HepG2 (cell line): ENCODE data around the gene FAM174C. TPM values are rescaled to one million over a fixed set of nuclear protein-coding genes. Genes with fewer than 3 reads are reported as not detected.

ENCODE experiments used
- AGO2 ChIP-seq: fragments of 200-400 bp; formaldehyde crosslinking; optimal IDR thresholded peaks from 2 replicates; pipeline ENCODE3; 2017; ENCODE audit warnings: mild to moderate bottlenecking, low read depth, low read length, moderate library complexity
- CBX1 ChIP-seq: IDR thresholded peaks from one replicate; pipeline ENCODE4 v1.6.1; 2016; ENCODE audit warnings: antibody characterized with exemption, low read depth
- DNMT3B ChIP-seq: conservative IDR thresholded peaks from 2 replicates; pipeline ENCODE4 v1.6.1; 2016; ENCODE audit warnings: missing biosample characterization, control low read depth
- FOXO1 ChIP-seq: sonication (generic); formaldehyde crosslinking; IDR thresholded peaks from 2 replicates; pipeline ENCODE4 v1.4.0; 2020; ENCODE audit warnings: missing genetic modification reagents
- GPN1 ChIP-seq: sonication (generic); formaldehyde crosslinking; IDR thresholded peaks from 2 replicates; pipeline ENCODE4 v1.5.1; 2020; ENCODE audit warnings: missing genetic modification reagents, borderline replicate concordance
- HNF4A ChIP-seq: sonication (generic); formaldehyde crosslinking; IDR thresholded peaks from 2 replicates; pipeline ENCODE4 v1.4.0; 2020; ENCODE audit warnings: missing genetic modification reagents
- MED1 ChIP-seq: sonication (generic); formaldehyde crosslinking; IDR thresholded peaks from 2 replicates; pipeline ENCODE4 v1.4.0; 2020; ENCODE audit warnings: missing genetic modification reagents
- NFYB ChIP-seq: sonication (generic); formaldehyde crosslinking; IDR thresholded peaks from 2 replicates; pipeline ENCODE4 v1.4.0; 2020; ENCODE audit warnings: missing genetic modification reagents
- NR2F2 ChIP-seq: IDR thresholded peaks from 2 replicates; pipeline ENCODE4 v1.6.1; 2012; ENCODE audit warnings: low read depth, inconsistent platforms, borderline replicate concordance
- NR2F6 ChIP-seq, 2 experiments: IDR thresholded peaks; 2 replicates each; pipeline ENCODE4 v1.6.1; 2016; ENCODE audit warnings: antibody characterized with exemption in 1 of 2, mild to moderate bottlenecking in 1 of 2
- POGZ ChIP-seq: sonication (generic); formaldehyde crosslinking; IDR thresholded peaks from 2 replicates; pipeline ENCODE4 v1.4.0; 2020; ENCODE audit warnings: mild to moderate bottlenecking, missing genetic modification reagents
- POLR2AphosphoS5 ChIP-seq: IDR thresholded peaks from 2 replicates; pipeline ENCODE4 v1.6.1; 2012; ENCODE audit warnings: low read depth, low read length
- SRY ChIP-seq: sonication (generic); formaldehyde crosslinking; IDR thresholded peaks from 2 replicates; pipeline ENCODE4 v1.8.0; 2022; ENCODE audit warnings: mild to moderate bottlenecking, missing genetic modification reagents
- XBP1 ChIP-seq: sonication (generic); formaldehyde crosslinking; IDR thresholded peaks from 2 replicates; pipeline ENCODE4 v1.5.0; 2020; ENCODE audit warnings: missing genetic modification reagents
- ZBTB3 ChIP-seq: sonication (generic); formaldehyde crosslinking; IDR thresholded peaks from 2 replicates; pipeline ENCODE4 v1.4.0; 2020; ENCODE audit warnings: low read depth, mild to moderate bottlenecking, moderate library complexity, missing genetic modification reagents, borderline replicate concordance
- ZFP36L2 ChIP-seq: sonication (generic); formaldehyde crosslinking; IDR thresholded peaks from 2 replicates; pipeline ENCODE4 v1.4.0; 2020; ENCODE audit warnings: missing genetic modification reagents
- ZNF20 ChIP-seq: sonication (generic); formaldehyde crosslinking; IDR thresholded peaks from 2 replicates; pipeline ENCODE4 v1.4.0; 2020; ENCODE audit warnings: mild to moderate bottlenecking, moderate library complexity, missing genetic modification reagents
- ZNF274 ChIP-seq: sonication (generic); formaldehyde crosslinking; IDR thresholded peaks from 2 replicates; pipeline ENCODE4 v1.5.1; 2020; ENCODE audit warnings: mild to moderate bottlenecking, missing genetic modification reagents
- ZNF33B ChIP-seq: sonication (generic); formaldehyde crosslinking; IDR thresholded peaks from 2 replicates; pipeline ENCODE4 v1.5.1; 2020; ENCODE audit warnings: mild to moderate bottlenecking, missing genetic modification reagents
- ZNF431 ChIP-seq: sonication (generic); formaldehyde crosslinking; IDR thresholded peaks from 2 replicates; pipeline ENCODE4 v1.9.0; 2022; ENCODE audit warnings: missing genetic modification reagents, low read depth, mild to moderate bottlenecking, borderline replicate concordance
- ZNF567 ChIP-seq: sonication (generic); formaldehyde crosslinking; IDR thresholded peaks from 2 replicates; pipeline ENCODE4 v1.8.1; 2023; ENCODE audit warnings: mild to moderate bottlenecking, missing genetic modification reagents, borderline replicate concordance
- ZSCAN12 ChIP-seq: sonication (generic); formaldehyde crosslinking; IDR thresholded peaks from 2 replicates; pipeline ENCODE4 v1.9.0; 2021; ENCODE audit warnings: mild to moderate bottlenecking, missing genetic modification reagents
- polyA plus RNA-seq, 8 experiments: library from polyadenylated mRNA; depleted of rRNA in 3 of 8; stranded (reverse) in 7 of 8; unstranded in 1 of 8; fragments of >200 nt; fragmentation: Illumina TruSeq in 4 of 8; extraction: Trizol in 4 of 8; gene quantifications; 2 replicates each; pipeline versions ENCODE4 v1.2.1 to v1.2.3, GENCODE V29; 2011 to 2016; ENCODE audit warnings: low read depth in 4 of 8, missing spikeins in 1 of 8, mixed read lengths in 1 of 8; ENCODE audit not compliant: insufficient read depth in 1 of 8
- total RNA-seq, 5 experiments: library from RNA; depleted of rRNA; stranded (reverse); fragments of >200 nt; fragmentation: Illumina TruSeq; extraction: Trizol; gene quantifications; 2 replicates each; pipeline ENCODE4 v1.2.3, GENCODE V29; 2016; ENCODE audit warnings: low read depth in 1 of 5
- TF ChIP-seq, protein P1 (sequence below): IDR thresholded peaks from 2 replicates; pipeline ENCODE4 v1.6.1; 2016; ENCODE audit warnings: mild to moderate bottlenecking
- TF ChIP-seq, protein P2 (sequence below): sonication (generic); formaldehyde crosslinking; IDR thresholded peaks from 2 replicates; pipeline ENCODE4 v1.5.0; 2020; ENCODE audit warnings: mild to moderate bottlenecking, missing genetic modification reagents
- TF ChIP-seq, protein P3 (sequence below): sonication (generic); formaldehyde crosslinking; conservative IDR thresholded peaks from 2 replicates; pipeline ENCODE4 v1.8.1; 2023; ENCODE audit warnings: missing genetic modification reagents
- TF ChIP-seq, protein P4 (sequence below): sonication (generic); formaldehyde crosslinking; IDR thresholded peaks from 2 replicates; pipeline ENCODE4 v1.4.0; 2020; ENCODE audit warnings: mild to moderate bottlenecking, missing genetic modification reagents

FAM174C gene
- total and polyA plus RNA-seq, 2 of the 13 experiments (the other 11 are each of a cell fraction or from before 2014, with no cell fraction given), result 19.5 to 31.3 TPM

- no peak for TF ChIP-seq ZNF567 (CRISPR knock-in tag)
- TF ChIP-seq ZFP36L2, result no peak
- TF ChIP-seq POLR2AphosphoS5, result no peak
- no peak for TF ChIP-seq ZNF274
- TF ChIP-seq NR2F6 (IDR thresholded peaks at IDR 0.05), result no peak
- TF ChIP-seq NR2F6 (CRISPR knock-in tag; IDR thresholded peaks at IDR 0.05), result peak; percentile 43; the same call in 1 of the 2 replicates
- TF ChIP-seq, protein P1, sequence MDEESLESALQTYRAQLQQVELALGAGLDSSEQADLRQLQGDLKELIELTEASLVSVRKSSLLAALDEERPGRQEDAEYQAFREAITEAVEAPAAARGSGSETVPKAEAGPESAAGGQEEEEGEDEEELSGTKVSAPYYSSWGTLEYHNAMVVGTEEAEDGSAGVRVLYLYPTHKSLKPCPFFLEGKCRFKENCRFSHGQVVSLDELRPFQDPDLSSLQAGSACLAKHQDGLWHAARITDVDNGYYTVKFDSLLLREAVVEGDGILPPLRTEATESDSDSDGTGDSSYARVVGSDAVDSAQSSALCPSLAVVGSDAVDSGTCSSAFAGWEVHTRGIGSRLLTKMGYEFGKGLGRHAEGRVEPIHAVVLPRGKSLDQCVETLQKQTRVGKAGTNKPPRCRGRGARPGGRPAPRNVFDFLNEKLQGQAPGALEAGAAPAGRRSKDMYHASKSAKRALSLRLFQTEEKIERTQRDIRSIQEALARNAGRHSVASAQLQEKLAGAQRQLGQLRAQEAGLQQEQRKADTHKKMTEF (CRISPR knock-in tag), result no peak
- TF ChIP-seq, protein P2, sequence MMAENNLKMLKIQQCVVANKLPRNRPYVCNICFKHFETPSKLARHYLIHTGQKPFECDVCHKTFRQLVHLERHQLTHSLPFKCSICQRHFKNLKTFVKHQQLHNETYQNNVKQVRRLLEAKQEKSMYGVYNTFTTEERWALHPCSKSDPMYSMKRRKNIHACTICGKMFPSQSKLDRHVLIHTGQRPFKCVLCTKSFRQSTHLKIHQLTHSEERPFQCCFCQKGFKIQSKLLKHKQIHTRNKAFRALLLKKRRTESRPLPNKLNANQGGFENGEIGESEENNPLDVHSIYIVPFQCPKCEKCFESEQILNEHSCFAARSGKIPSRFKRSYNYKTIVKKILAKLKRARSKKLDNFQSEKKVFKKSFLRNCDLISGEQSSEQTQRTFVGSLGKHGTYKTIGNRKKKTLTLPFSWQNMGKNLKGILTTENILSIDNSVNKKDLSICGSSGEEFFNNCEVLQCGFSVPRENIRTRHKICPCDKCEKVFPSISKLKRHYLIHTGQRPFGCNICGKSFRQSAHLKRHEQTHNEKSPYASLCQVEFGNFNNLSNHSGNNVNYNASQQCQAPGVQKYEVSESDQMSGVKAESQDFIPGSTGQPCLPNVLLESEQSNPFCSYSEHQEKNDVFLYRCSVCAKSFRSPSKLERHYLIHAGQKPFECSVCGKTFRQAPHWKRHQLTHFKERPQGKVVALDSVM (CRISPR knock-in tag), result no peak
- TF ChIP-seq, protein P3, sequence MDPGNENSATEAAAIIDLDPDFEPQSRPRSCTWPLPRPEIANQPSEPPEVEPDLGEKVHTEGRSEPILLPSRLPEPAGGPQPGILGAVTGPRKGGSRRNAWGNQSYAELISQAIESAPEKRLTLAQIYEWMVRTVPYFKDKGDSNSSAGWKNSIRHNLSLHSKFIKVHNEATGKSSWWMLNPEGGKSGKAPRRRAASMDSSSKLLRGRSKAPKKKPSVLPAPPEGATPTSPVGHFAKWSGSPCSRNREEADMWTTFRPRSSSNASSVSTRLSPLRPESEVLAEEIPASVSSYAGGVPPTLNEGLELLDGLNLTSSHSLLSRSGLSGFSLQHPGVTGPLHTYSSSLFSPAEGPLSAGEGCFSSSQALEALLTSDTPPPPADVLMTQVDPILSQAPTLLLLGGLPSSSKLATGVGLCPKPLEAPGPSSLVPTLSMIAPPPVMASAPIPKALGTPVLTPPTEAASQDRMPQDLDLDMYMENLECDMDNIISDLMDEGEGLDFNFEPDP (CRISPR knock-in tag), result no peak
- TF ChIP-seq XBP1, result no peak
- no peak for TF ChIP-seq ZNF33B (CRISPR knock-in tag)
- TF ChIP-seq SRY (CRISPR knock-in tag), result no peak
- no peak for TF ChIP-seq HNF4A (CRISPR knock-in tag)
- no peak for TF ChIP-seq ZNF431 (CRISPR knock-in tag)
- TF ChIP-seq GPN1 (CRISPR knock-in tag), result no peak
- no peak for TF ChIP-seq FOXO1 (CRISPR knock-in tag)
- TF ChIP-seq DNMT3B (CRISPR knock-in tag), result no peak
- TF ChIP-seq NR2F2, result no peak
- TF ChIP-seq NFYB, result no peak
- TF ChIP-seq POGZ (CRISPR knock-in tag), result no peak; the same call in 1 of the 2 replicates
- TF ChIP-seq ZBTB3 (CRISPR knock-in tag), result no peak
- TF ChIP-seq, protein P4, sequence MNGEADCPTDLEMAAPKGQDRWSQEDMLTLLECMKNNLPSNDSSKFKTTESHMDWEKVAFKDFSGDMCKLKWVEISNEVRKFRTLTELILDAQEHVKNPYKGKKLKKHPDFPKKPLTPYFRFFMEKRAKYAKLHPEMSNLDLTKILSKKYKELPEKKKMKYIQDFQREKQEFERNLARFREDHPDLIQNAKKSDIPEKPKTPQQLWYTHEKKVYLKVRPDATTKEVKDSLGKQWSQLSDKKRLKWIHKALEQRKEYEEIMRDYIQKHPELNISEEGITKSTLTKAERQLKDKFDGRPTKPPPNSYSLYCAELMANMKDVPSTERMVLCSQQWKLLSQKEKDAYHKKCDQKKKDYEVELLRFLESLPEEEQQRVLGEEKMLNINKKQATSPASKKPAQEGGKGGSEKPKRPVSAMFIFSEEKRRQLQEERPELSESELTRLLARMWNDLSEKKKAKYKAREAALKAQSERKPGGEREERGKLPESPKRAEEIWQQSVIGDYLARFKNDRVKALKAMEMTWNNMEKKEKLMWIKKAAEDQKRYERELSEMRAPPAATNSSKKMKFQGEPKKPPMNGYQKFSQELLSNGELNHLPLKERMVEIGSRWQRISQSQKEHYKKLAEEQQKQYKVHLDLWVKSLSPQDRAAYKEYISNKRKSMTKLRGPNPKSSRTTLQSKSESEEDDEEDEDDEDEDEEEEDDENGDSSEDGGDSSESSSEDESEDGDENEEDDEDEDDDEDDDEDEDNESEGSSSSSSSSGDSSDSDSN (CRISPR knock-in tag), result peak; percentile 43; the same call in 1 of the 2 replicates
- no peak for TF ChIP-seq MED1 (CRISPR knock-in tag)
- no peak for TF ChIP-seq ZSCAN12 (CRISPR knock-in tag)
- no peak for TF ChIP-seq CBX1
- 0 out of 2 replicates have a peak, but pooled peaks have one; percentile 12 for TF ChIP-seq ZNF20 (CRISPR knock-in tag)
- peak; percentile 93 for TF ChIP-seq AGO2
Observed at GRCh38 chr19:1248786-1249297, 26.5 kb upstream of the FAM174C start (continued).
